ENCODE data around the gene SLC41A1. TPM values are rescaled to one million over a fixed set of nuclear protein-coding genes. Genes with fewer than 3 reads are reported as not detected.
"Not testable (repeated sequence)": the region's sequence is repeated elsewhere in the genome, so short reads cannot be mapped to it uniquely, and the experiment has no call there.

SLC41A1 gene
- total and polyA plus RNA-seq, 4 experiments from 2014 or later = 9.1 to 26.3 (median 20.2) TPM

GRCh38 chr1:205834751-205835150, 21.8 kb upstream of the SLC41A1 start:
- POLR2A ChIA-PET (ENCODE audit: partially characterized antibody) = no interaction called here
- CTCF ChIA-PET (ENCODE audit: partially characterized antibody) = no interaction called here

GRCh38 chr1:205832326-205832751, 19.3 kb upstream of the SLC41A1 start:
- Mint-ChIP-seq H3K36me3 (peaks cover 0 to 18% of the 10 kb centered on the region in 2 donors), H3K27me3 (no peaks in the 10 kb centered on the region), H3K27ac (no peak overlapping the region), H3K4me1 (no peaks in the 10 kb centered on the region), H3K9me3 (peaks cover 0 to 1% (median 0%) of the 10 kb centered on the region in 8 donors), H3K4me3 (no peak overlapping the region)
- CTCF ChIA-PET (ENCODE audit: partially characterized antibody) = no interaction called here
- H3K4me3 ChIP-seq (ENCODE audit: low read length in 2 of 2) = no peak overlapping the region
- DNase-seq = no peak
- POLR2A ChIA-PET (ENCODE audit: partially characterized antibody) = no interaction called here
- no peaks in the 10 kb centered on the region for H3K36me3 ChIP-seq (ENCODE audit: insufficient read depth, low read length)
- H3K9me3 ChIP-seq (ENCODE audit: control insufficient read depth in 1 of 2, low read length in 2 of 2) = no peaks in the 10 kb centered on the region
- H3K4me1 ChIP-seq (ENCODE audit: insufficient read depth, low read length) = no peaks in the 10 kb centered on the region
- H3K27me3 ChIP-seq (ENCODE audit: insufficient read depth, low read length) = no peaks in the 10 kb centered on the region
- intact Hi-C loops (cut with micrococcal nuclease) = no loop called here
- H3K27ac ChIP-seq (ENCODE audit: low read depth, low read length) = no peak overlapping the region

More at GRCh38 chr1:205834751-205835150, 21.8 kb upstream of the SLC41A1 start:
- H3K36me3 ChIP-seq (ENCODE audit: insufficient read depth, low read length) = no peaks in the 10 kb centered on the region
- H3K4me1 ChIP-seq (ENCODE audit: insufficient read depth, low read length) = no peaks in the 10 kb centered on the region
- Mint-ChIP-seq H3K36me3 (peaks cover 0 to 8% of the 10 kb centered on the region in 2 donors), H3K4me1 (no peaks in the 10 kb centered on the region), H3K27me3 (no peaks in the 10 kb centered on the region), H3K27ac (no peak overlapping the region), H3K4me3 (no peak overlapping the region), H3K9me3 (peaks cover 0 to 1% (median 0%) of the 10 kb centered on the region in 8 donors)
- no peak overlapping the region for H3K27ac ChIP-seq (ENCODE audit: low read depth, low read length)
- no peak overlapping the region for H3K4me3 ChIP-seq (ENCODE audit: low read length in 2 of 2)
- no peaks in the 10 kb centered on the region for H3K9me3 ChIP-seq (ENCODE audit: control insufficient read depth in 1 of 2, low read length in 2 of 2)
- no peaks in the 10 kb centered on the region for H3K27me3 ChIP-seq (ENCODE audit: insufficient read depth, low read length)
- intact Hi-C loops (cut with micrococcal nuclease) = no loop called here
- DNase-seq = no peak

GRCh38 chr1:205827623-205828022, 14.6 kb upstream of the SLC41A1 start:
- DNase-seq = no peak
- Histone ChIP-seq H3K27ac (ENCODE audit: low read depth, low read length) (no peak overlapping the region), H3K4me3 (ENCODE audit: low read length in 2 of 2) (no peak overlapping the region), H3K36me3 (ENCODE audit: insufficient read depth, low read length) (no peaks in the 10 kb centered on the region), H3K4me1 (ENCODE audit: insufficient read depth, low read length) (peaks cover 4% of the 10 kb centered on the region), H3K9me3 (ENCODE audit: control insufficient read depth in 1 of 2, low read length in 2 of 2) (no peaks in the 10 kb centered on the region), H3K27me3 (ENCODE audit: insufficient read depth, low read length) (no peaks in the 10 kb centered on the region)
- ChIA-PET POLR2A (ENCODE audit: partially characterized antibody) (no interaction called here), CTCF (ENCODE audit: partially characterized antibody) (interaction anchor here (0.9 to 1.6 kb wide), 2 partner anchors 8 to 149 kb away, joined by 3 to 5 read pairs; no protein-coding TSS in a partner anchor)
- Mint-ChIP-seq H3K9me3 (no peaks in the 10 kb centered on the region), H3K4me1 (peaks cover 1 to 17% (median 13%) of the 10 kb centered on the region in 4 donors), H3K36me3 (peaks cover 1 to 19% of the 10 kb centered on the region in 2 donors), H3K27me3 (no peaks in the 10 kb centered on the region), H3K4me3 (no peak overlapping the region), H3K27ac (no peak overlapping the region)
- intact Hi-C loops (cut with micrococcal nuclease) = no loop called here

- CTCF ChIA-PET (ENCODE audit: partially characterized antibody) = interaction anchor here (0.9 to 1.3 kb wide), 3 partner anchors 9 to 150 kb away, joined by 3 read pairs; no protein-coding TSS in a partner anchor
- intact Hi-C loops (cut with micrococcal nuclease) = no loop called here
- H3K27ac Mint-ChIP-seq = no peak overlapping the region
These were observed 14.0 kb upstream of the SLC41A1 start for GRCh38 chr1:205826995-205827394.

GRCh38 chr1:205826016-205826806, 13.2 kb upstream of the SLC41A1 start:
- ChIA-PET POLR2A (ENCODE audit: partially characterized antibody) (no interaction called here), CTCF (ENCODE audit: partially characterized antibody) (interaction anchor here (1.2 to 1.3 kb wide), 2 partner anchors 10 to 151 kb away, joined by 3 read pairs; no protein-coding TSS in a partner anchor)
- intact Hi-C loops (cut with micrococcal nuclease) = no loop called here
- Histone ChIP-seq H3K27ac (ENCODE audit: low read depth, low read length) (no peak overlapping the region), H3K4me1 (ENCODE audit: insufficient read depth, low read length) (peaks cover 4% of the 10 kb centered on the region), H3K4me3 (ENCODE audit: low read length in 2 of 2) (no peak overlapping the region), H3K36me3 (ENCODE audit: insufficient read depth, low read length) (no peaks in the 10 kb centered on the region), H3K9me3 (ENCODE audit: control insufficient read depth in 1 of 2, low read length in 2 of 2) (no peaks in the 10 kb centered on the region), H3K27me3 (ENCODE audit: insufficient read depth, low read length) (no peaks in the 10 kb centered on the region)
- H3K27me3 Mint-ChIP-seq = no peaks in the 10 kb centered on the region
- no peak for DNase-seq
- H3K27ac Mint-ChIP-seq = peak overlapping the region in 1 of 7 donors; percentile 24
- H3K4me1 Mint-ChIP-seq = peaks cover 1 to 17% (median 13%) of the 10 kb centered on the region in 4 donors
- H3K36me3 Mint-ChIP-seq = peaks cover 1 to 18% of the 10 kb centered on the region in 2 donors
- no peak overlapping the region for H3K4me3 Mint-ChIP-seq
- no peaks in the 10 kb centered on the region for H3K9me3 Mint-ChIP-seq

More at GRCh38 chr1:205826995-205827394, 14.0 kb upstream of the SLC41A1 start:
- Histone ChIP-seq H3K4me3 (ENCODE audit: low read length in 2 of 2) (no peak overlapping the region), H3K27ac (ENCODE audit: low read depth, low read length) (no peak overlapping the region), H3K9me3 (ENCODE audit: control insufficient read depth in 1 of 2, low read length in 2 of 2) (no peaks in the 10 kb centered on the region), H3K4me1 (ENCODE audit: insufficient read depth, low read length) (peaks cover 4% of the 10 kb centered on the region), H3K36me3 (ENCODE audit: insufficient read depth, low read length) (no peaks in the 10 kb centered on the region), H3K27me3 (ENCODE audit: insufficient read depth, low read length) (no peaks in the 10 kb centered on the region)
- no peak overlapping the region for H3K4me3 Mint-ChIP-seq
- peaks cover 1 to 17% (median 13%) of the 10 kb centered on the region in 4 donors for H3K4me1 Mint-ChIP-seq
- POLR2A ChIA-PET (ENCODE audit: partially characterized antibody) = no interaction called here
- no peaks in the 10 kb centered on the region for H3K9me3 Mint-ChIP-seq
- no peak for DNase-seq
- peaks cover 1 to 19% of the 10 kb centered on the region in 2 donors for H3K36me3 Mint-ChIP-seq
- H3K27me3 Mint-ChIP-seq = no peaks in the 10 kb centered on the region

GRCh38 chr1:205824180-205824579, 11.2 kb upstream of the SLC41A1 start:
- Mint-ChIP-seq H3K4me3 (peak overlapping the region in 1 of 8 donors; percentile 23), H3K27me3 (no peaks in the 10 kb centered on the region), H3K36me3 (peaks cover 1 to 12% of the 10 kb centered on the region in 2 donors), H3K4me1 (peaks cover 1 to 17% (median 13%) of the 10 kb centered on the region in 4 donors), H3K9me3 (no peaks in the 10 kb centered on the region), H3K27ac (no peak overlapping the region)
- ChIA-PET CTCF (ENCODE audit: partially characterized antibody) (no interaction called here), POLR2A (ENCODE audit: partially characterized antibody) (no interaction called here)
- H3K4me1 ChIP-seq (ENCODE audit: insufficient read depth, low read length) = peaks cover 4% of the 10 kb centered on the region
- H3K27me3 ChIP-seq (ENCODE audit: insufficient read depth, low read length) = no peaks in the 10 kb centered on the region
- H3K4me3 ChIP-seq (ENCODE audit: low read length in 2 of 2) = no peak overlapping the region
- no peak overlapping the region for H3K27ac ChIP-seq (ENCODE audit: low read depth, low read length)
- no peak for DNase-seq
- no peaks in the 10 kb centered on the region for H3K9me3 ChIP-seq (ENCODE audit: control insufficient read depth in 1 of 2, low read length in 2 of 2)
- H3K36me3 ChIP-seq (ENCODE audit: insufficient read depth, low read length) = no peaks in the 10 kb centered on the region
- intact Hi-C loops (cut with micrococcal nuclease) = no loop called here

GRCh38 chr1:205823260-205823659, 10.3 kb upstream of the SLC41A1 start:
- intact Hi-C loops (cut with micrococcal nuclease); H3K36me3 ChIP-seq (ENCODE audit: insufficient read depth, low read length); DNase-seq; H3K4me3 ChIP-seq (ENCODE audit: low read length in 2 of 2); H3K27ac ChIP-seq (ENCODE audit: low read depth, low read length); H3K4me1 ChIP-seq (ENCODE audit: insufficient read depth, low read length); H3K9me3 ChIP-seq (ENCODE audit: control insufficient read depth in 1 of 2, low read length in 2 of 2); H3K27me3 ChIP-seq (ENCODE audit: insufficient read depth, low read length); H3K9me3 Mint-ChIP-seq; CTCF ChIA-PET (ENCODE audit: partially characterized antibody); H3K27me3 Mint-ChIP-seq; POLR2A ChIA-PET (ENCODE audit: partially characterized antibody): not testable (repeated sequence)
- Mint-ChIP-seq H3K4me1 (peaks cover 1 to 20% (median 13%) of the 10 kb centered on the region in 4 donors), H3K4me3 (peak overlapping the region in 2 of 8 donors; percentile 46 to 47), H3K27ac (peak overlapping the region in 2 of 7 donors; percentile 4 to 78), H3K36me3 (peaks cover 1 to 11% of the 10 kb centered on the region in 2 donors)
